Motor neuron (in vitro differentiated cells): ENCODE measurements around the gene FRK. TPM values are rescaled to one million over a fixed set of nuclear protein-coding genes. Genes with fewer than 3 reads are reported as not detected.
"Not testable (repeated sequence)": the region's sequence is repeated elsewhere in the genome, so short reads cannot be mapped to it uniquely, and the experiment has no call there.

Experiments
- ATAC-seq, 8 experiments: fragments of 200-7000 bp; cut with Tn5 transposase; replicated peaks in 6 of 8; 2 replicates each; pipeline ENCODE4 v1.8.0; 2021; ENCODE audit warnings: mild to moderate bottlenecking in 8 of 8, moderate library complexity in 8 of 8
- H3K27ac ChIP-seq, 2 donors: fragments of 250-450 bp; sonication (Bioruptor Pico); 2 replicates each; pipeline ENCODE4 v1.9.0; 2021; ENCODE audit warnings: antibody characterized with exemption in 2 of 2, mild to moderate bottlenecking in 2 of 2, moderate library complexity in 1 of 2
- H3K4me1 ChIP-seq, 2 donors: fragments of 250-450 bp; sonication (Bioruptor Pico); replicated peaks in 1 of 2; 2 replicates each; pipeline ENCODE4 v1.6.1; 2021; ENCODE audit warnings: antibody characterized with exemption in 2 of 2, mild to moderate bottlenecking in 2 of 2, moderate library complexity in 1 of 2
- H3K4me3 ChIP-seq, 5 donors: fragments of 250-450 bp; sonication (Bioruptor Pico); 2 replicates each; pipeline ENCODE4 v1.9.0; 2021; ENCODE audit warnings: antibody characterized with exemption in 5 of 5, mild to moderate bottlenecking in 5 of 5, moderate library complexity in 4 of 5
- WGBS, 10 experiments: fragments of 450-650 bp; shearing (Covaris generic); methylation state at CpG; one replicate each; pipeline ENCODE4 v1.0.0; 2022; 5-methylcytosine and 5-hydroxymethylcytosine counted together
- in situ Hi-C, 9 experiments: fragments of 400-800 bp; cut with MboI; loops; one replicate each; pipeline ENCODE4 v1.15.0; 2021; ENCODE audit warnings: low sequenced_read_pairs in 9 of 9, low pct_unique_long_range_greater_than_20kb in 2 of 9; ENCODE audit not compliant: unreplicated experiment in 9 of 9
- total RNA-seq, 8 experiments: library from RNA; unstranded; fragments of 300-600 nt; gene quantifications; 2 replicates each; pipeline versions ENCODE4 v1.2.3 to v1.2.4, GENCODE V29; 2022

Gene FRK
- total RNA-seq, 8 experiments from 2014 or later: 0.05 to 4.1 (median 0.24) TPM

DNA sequence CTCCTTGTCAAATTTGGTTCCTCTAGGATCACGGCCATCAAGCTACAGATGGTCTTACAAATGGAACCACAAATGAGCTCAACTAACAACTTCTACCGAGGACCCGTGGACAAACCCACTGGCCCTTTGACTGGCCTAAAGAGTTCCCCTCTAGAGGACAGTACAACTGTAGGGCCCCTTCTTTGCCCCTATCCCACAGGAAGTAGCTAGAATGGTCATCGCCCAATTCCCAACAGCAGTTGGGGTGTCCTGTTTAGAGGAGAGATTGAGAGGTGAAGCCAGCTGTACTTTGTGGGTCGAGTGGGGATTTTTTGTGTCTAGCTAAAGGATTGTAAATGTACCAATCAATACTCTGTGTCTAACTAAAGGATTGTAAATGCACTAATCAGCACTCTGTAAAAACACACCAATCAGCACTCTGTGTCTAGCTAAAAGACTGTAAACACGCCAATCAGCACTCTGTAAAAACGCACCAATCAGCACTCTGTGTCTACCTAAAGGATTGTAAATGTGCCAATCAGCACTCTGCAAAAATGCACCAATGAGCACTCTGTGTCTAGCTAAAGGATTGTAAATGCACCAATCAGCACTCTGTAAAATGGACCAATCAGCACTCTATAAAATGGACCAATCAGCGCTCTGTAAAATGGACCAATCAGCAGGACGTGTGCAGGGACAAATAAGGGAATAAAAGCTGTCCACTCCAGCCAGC, 35.5 kb upstream of the FRK start:
- ATAC-seq, H3K27ac ChIP-seq, H3K4me3 ChIP-seq, H3K4me1 ChIP-seq, in situ Hi-C loops: not testable (repeated sequence)
- WGBS, 10 experiments: 37 to 97% (median 89%) methylated on average over 3 to 9 of the region's 9 CpGs; no CpG with 5 or more reads in 2 of the 10 experiments

DNA sequence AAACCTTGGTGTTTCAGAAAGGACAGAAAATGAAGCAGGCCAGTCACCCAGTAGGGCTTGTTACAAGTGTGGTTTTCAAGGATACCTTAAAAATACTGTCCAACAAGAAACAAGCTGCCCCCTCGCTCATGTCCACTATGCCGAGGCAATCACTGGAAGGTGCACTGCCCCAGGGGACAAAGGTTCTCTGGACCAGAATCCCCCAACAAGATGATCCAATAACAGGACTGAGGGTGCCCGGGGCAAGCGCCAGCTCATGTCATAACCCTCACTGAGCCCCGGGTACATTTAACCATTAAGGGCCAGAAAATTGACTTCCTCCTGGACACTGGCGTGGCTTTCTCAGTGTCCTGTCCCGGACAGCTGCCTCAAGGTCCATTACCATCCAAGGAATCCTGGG, 33.4 kb upstream of the FRK start:
- no peak for ATAC-seq
- WGBS, 10 experiments: 80 to 100% (median 100%) methylated on average over 1 to 7 of the region's 7 CpGs; no CpG with 5 or more reads in 1 of the 10 experiments
- Histone ChIP-seq H3K4me1 (no peaks in the 10 kb centered on the region), H3K27ac (no peak overlapping the region), H3K4me3 (no peak overlapping the region)
- in situ Hi-C loops: no loop called here

DNA sequence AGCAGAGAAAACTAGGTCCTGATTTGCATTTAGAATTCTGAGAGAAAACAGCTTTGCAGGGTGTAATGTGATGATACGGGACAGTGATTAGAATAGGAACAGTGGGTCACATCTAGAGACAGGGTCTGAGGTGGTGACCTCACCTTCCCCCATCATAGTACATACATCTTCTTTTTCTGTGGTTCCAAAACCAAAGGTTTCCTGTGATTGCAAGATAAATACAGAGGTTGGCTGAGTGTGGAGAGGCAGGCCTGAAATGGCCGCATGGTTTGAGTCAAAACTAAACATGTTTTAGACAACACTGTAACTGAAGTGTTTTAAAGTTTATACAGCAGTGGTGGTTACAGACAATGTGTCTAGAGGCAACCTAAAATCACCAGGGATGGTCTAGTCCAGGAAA, 29.6 kb upstream of the FRK start:
- Histone ChIP-seq H3K27ac (no peak overlapping the region), H3K4me3 (no peak overlapping the region), H3K4me1 (no peaks in the 10 kb centered on the region)
- in situ Hi-C loops: no loop called here
- no peak for ATAC-seq
- 78 to 100% (median 92%) methylated on average over 1 to 2 of the region's 2 CpGs; no CpG with 5 or more reads in 4 of the 10 experiments for WGBS, 10 experiments

DNA sequence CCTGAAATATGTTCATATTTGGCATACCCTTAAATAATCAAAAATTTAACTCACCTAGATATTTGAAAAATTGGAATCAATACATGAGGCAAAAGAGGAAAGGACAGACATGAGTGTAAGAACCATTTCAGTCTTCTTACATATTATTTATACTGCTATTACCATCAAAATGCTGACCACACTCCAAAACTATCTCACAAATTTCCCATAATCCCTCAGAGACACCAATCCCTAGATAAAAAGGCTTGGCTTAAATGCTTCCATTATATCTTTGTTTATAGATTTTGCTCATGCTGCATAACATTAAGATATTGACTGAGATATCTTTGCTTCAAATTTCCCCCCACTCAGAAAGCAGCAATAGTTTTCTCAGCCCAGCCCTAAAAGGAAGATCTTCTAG, 28.3 kb upstream of the FRK start:
- no peak overlapping the region for H3K4me3 ChIP-seq
- in situ Hi-C loops: no loop called here
- no peak for ATAC-seq
- H3K27ac ChIP-seq: no peak overlapping the region
- H3K4me1 ChIP-seq: no peaks in the 10 kb centered on the region

DNA sequence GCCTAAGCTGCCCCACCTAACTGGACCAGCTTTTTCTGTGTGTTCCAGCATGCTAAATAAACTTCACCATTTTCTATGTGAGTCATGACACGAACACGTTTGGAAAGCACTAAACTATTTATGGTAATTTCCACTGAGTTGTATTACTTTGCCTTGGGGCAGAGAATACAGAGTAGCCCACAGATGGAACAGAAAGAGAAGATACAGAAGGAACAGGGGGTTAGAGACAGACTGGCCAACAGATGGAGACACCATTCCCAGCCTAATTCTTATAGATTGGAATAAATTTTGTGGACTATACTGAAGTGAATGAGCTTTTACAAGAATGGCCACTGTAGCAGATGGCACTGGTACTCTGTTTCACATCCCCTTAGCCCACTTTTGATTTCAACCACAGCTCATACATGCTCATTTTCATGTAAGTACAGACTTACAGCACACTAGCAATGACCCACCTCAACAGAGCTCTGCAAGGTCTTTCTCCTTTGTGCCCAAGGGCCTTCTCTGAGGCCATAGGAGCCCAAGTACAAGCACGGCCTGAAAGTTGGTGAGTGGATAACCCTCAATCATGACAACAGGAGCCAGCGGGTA, 26.8 kb upstream of the FRK start:
- H3K27ac ChIP-seq: no peak overlapping the region
- in situ Hi-C loops: no loop called here
- H3K4me1 ChIP-seq: no peaks in the 10 kb centered on the region
- ATAC-seq: peak in 3 of 8 experiments; percentile 100
- 0 to 100% (median 78%) methylated on average over 1 to 4 of the region's 4 CpGs for WGBS, 10 experiments
- no peak overlapping the region for H3K4me3 ChIP-seq

DNA sequence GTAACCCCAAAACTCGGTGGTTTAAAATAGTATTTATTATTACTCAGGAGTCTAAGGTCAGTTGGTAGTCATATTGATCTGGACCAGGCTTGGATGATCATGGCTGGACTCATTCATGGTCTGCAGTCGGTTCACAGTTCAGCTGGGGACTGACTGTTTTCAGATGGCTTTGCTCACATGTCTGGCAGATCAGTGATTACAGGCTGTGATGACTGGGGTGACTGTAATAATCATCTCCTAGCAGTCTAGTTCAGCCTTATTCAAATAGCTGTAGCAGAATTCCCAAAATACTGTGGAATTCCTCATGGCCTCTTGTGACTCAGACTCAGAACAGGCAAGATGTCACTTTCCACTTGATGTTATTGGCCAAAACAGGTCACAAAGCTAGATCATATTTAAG, 23.6 kb upstream of the FRK start:
- Histone ChIP-seq H3K4me3 (no peak overlapping the region), H3K27ac (no peak overlapping the region), H3K4me1 (no peaks in the 10 kb centered on the region)
- in situ Hi-C loops: no loop called here
- 25 to 100% (median 72%) methylated on average over 1 to 2 of the region's 2 CpGs; no CpG with 5 or more reads in 3 of the 10 experiments for WGBS, 10 experiments
- no peak for ATAC-seq

DNA sequence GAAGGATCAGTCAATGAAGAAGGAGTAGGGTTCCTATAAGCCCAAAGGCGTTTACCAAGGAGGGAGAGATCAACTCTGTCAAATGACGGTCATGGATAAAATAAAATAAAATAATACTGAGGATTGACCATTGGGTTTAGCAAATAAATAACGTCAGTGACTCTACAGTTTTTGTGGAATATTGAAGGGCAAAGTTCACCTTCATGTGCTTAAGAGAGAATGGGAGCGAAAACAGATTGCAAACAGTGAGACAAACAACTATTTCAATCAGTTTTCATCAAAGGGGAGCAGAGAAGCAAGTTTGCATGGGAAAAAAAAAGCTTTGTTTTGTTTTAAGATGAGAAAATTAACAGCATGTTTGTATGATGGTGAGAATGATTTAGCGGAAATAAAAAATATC, 22.4 kb upstream of the FRK start:
- Histone ChIP-seq H3K27ac (no peak overlapping the region), H3K4me1 (no peaks in the 10 kb centered on the region), H3K4me3 (no peak overlapping the region)
- in situ Hi-C loops: no loop called here
- WGBS, 10 experiments: 66 to 100% (median 81%) methylated on average over 1 to 5 of the region's 5 CpGs
- ATAC-seq: no peak

DNA sequence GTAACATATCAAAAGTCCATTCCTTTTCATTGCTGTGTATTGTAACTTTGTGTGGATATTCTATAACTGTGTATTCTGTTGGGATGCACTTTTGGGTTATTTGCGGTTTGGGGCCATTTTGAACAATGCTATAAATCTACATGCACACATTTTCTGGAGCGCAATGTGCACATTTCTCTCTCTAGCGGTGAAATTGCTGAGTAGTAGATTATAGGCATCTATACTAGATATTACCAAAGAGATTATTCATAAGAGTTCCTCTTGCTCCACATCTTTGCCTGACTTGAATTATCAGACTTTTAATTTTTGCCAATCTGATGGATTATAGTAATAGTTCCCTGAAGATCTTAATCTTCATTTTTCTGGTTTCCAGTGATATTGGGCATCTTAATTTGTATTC, 18.3 kb upstream of the FRK start:
- in situ Hi-C loops: no loop called here
- 86 to 100% (median 97%) methylated on average over 1 to 3 of the region's 3 CpGs; no CpG with 5 or more reads in 1 of the 10 experiments for WGBS, 10 experiments
- H3K4me3 ChIP-seq: no peak overlapping the region
- H3K27ac ChIP-seq: no peak overlapping the region
- ATAC-seq: no peak
- H3K4me1 ChIP-seq: no peaks in the 10 kb centered on the region

DNA sequence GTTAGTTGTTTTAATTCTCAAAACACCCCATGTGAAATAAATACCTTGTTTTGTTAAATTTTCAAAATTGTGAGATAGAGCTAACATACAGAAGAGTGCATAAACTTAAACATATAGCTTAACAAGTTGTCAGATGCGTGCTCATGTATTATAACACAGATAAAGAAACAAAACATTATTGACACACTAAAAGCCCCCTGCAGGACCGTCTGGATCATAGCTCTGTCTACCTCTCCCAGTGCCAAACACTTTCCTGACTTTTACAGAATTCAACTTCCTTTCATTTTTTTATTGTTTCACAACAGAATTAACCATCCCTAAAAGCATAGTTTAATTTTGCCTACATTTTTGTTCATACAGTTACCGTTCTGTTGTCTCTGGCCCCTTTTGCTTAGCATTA, 17.8 kb upstream of the FRK start:
- in situ Hi-C loops: no loop called here
- H3K4me3 ChIP-seq: no peak overlapping the region
- no peak overlapping the region for H3K27ac ChIP-seq
- H3K4me1 ChIP-seq: no peaks in the 10 kb centered on the region
- ATAC-seq: no peak
- 45 to 92% (median 77%) methylated on average over 2 to 3 of the region's 3 CpGs for WGBS, 10 experiments

DNA sequence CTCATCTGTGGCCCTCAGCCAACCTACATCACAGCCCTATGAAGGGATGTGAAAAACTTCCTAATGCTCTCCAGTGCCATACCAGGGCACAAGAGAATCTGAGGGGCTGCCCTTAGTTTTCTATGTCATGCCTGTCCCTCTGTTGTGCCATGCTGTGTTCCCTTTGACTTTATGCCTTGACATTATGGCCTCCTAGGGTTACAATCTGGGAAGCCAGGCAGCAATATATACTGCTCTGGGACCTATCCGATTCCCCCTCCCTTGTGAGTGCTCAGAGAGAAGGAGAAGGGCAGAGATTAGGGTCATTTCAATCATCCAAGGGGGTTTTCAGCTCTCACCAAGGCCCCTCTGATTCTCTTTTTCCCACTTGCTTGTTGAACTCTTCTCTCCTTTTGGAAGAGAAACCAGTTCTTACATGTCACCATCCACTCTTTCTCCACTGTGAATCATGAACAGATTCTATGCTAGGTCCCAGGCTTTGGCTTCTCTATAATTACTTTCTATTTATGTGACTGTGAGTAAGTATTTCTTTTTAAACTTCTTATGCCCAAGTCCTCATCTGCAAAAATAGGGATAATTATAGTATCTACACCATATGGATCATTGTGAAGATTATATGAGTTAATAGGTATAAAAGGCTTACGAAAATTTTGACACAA, 14.2 kb upstream of the FRK start:
- 43 to 100% (median 95%) methylated on average over 1 to 2 of the region's 2 CpGs for WGBS, 10 experiments
- no peak overlapping the region for H3K27ac ChIP-seq
- no peak for ATAC-seq
- H3K4me3 ChIP-seq: no peak overlapping the region
- H3K4me1 ChIP-seq: peaks cover 0 to 4% of the 10 kb centered on the region in 2 donors
- in situ Hi-C loops: no loop called here

DNA sequence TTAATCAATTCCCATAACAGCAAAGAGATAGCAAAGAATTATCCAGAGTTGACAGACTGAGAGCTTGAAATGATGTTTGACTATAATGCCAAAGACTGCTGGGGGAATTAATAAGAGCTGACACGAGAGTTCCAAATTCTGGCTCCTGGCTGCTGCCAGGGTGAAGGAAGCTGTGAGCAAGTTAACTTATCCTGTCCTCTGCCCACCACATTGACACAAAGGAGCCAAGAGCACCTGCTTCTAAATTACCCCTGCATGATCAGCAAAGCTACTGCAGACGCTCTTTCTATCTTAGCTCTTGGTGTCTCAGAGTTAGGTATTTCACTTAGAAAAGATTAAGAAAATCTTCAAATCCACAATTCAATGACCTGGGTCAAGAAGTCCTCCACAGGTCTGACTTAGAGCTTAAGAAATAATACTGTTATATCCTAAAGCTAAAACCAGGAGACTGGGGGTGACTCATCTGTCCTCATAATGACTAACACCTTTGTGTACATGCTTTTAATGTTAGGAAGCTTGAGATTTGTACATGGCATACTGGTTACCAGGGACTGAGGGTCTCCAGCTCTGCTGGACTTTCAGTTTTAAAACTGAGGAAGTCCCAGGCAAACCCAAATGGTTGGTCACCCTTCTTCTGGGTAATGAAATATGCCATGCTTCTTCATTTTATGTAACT, 13.2 kb upstream of the FRK start:
- ATAC-seq: peak in 3 of 8 experiments; percentile 10 to 43 (median 20)
- 33 to 100% (median 86%) methylated on average over 1 to 2 of the region's 2 CpGs; no CpG with 5 or more reads in 3 of the 10 experiments for WGBS, 10 experiments
- Histone ChIP-seq H3K4me3 (no peak overlapping the region), H3K4me1 (peaks cover 0 to 4% of the 10 kb centered on the region in 2 donors), H3K27ac (no peak overlapping the region)
- in situ Hi-C loops: no loop called here

DNA sequence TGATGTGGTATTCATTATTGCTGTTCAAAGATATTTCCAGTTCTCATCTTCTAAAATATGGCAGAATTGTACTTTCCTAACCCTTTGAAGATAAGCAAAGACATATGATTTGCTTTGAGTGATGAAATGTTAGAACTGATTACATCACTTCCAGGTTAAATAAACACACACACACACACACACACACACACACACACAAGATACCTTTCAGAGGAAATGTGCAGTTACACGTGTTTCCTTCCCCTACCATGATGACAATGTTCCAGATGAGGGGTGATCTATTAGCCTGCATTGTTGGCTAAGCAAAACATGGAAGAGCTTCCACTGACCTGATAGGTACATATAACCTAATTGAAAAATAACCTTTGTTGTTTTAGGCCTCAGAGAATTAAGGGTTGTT, 11.7 kb upstream of the FRK start:
- H3K4me1 ChIP-seq: peaks cover 0 to 4% of the 10 kb centered on the region in 2 donors
- no peak overlapping the region for H3K27ac ChIP-seq
- no peak overlapping the region for H3K4me3 ChIP-seq
- ATAC-seq: peak in 2 of 8 experiments; percentile 36
- WGBS, 10 experiments: 17 to 80% (median 55%) methylated on average over 1 of the region's 1 CpG; no CpG with 5 or more reads in 6 of the 10 experiments
- in situ Hi-C loops: no loop called here
